Left lung (tissue), 10 donors: ENCODE results near the gene ADPRS. TPM values are rescaled to one million over a fixed set of nuclear protein-coding genes. Genes with fewer than 3 reads are reported as not detected.
A peak's percentile ranks its signal among the peaks of the same experiment; 100 is the strongest.

ENCODE experiments used
- ATAC-seq: fragments of 200-7000 bp; cut with Tn5 transposase; one replicate; pipeline ENCODE4 v1.9.1; 2020; ENCODE audit warnings: moderate library complexity
- DNase-seq, 4 donors: peaks; one replicate each; pipeline ENCODE4 v3.0.0-alpha.2; 2013 to 2020
- H3K27ac ChIP-seq, 2 donors: fragments of 200-600 bp; sonication (generic) in 1 of 2; one replicate each; pipeline versions ENCODE4 v1.5.0 to v1.8.0; 2020 to 2021
- H3K27me3 ChIP-seq, 2 donors: fragments of 200-600 bp; sonication (generic) in 1 of 2; one replicate each; pipeline versions ENCODE4 v1.5.0 to v1.8.0; 2020 to 2021
- H3K36me3 ChIP-seq, 2 donors: fragments of 200-600 bp; sonication (generic) in 1 of 2; one replicate each; pipeline versions ENCODE4 v1.5.0 to v1.8.0; 2020 to 2021
- H3K4me1 ChIP-seq, 2 donors: fragments of 200-600 bp; one replicate each; pipeline ENCODE4 v1.8.0; 2021
- H3K4me3 ChIP-seq, 2 donors: fragments of 200-600 bp; sonication (generic) in 1 of 2; one replicate each; pipeline versions ENCODE4 v1.5.0 to v1.8.0; 2020 to 2021; ENCODE audit warnings: mild to moderate bottlenecking in 1 of 2
- H3K9me3 ChIP-seq, 2 donors: fragments of 200-600 bp; sonication (generic) in 1 of 2; one replicate each; pipeline versions ENCODE4 v1.5.0 to v1.8.0; 2020 to 2021
- CTCF ChIP-seq, 2 donors: fragments of 200-600 bp; sonication (generic) in 1 of 2; IDR thresholded peaks; one replicate each; pipeline versions ENCODE4 v1.5.0 to v1.8.0; 2021; ENCODE audit warnings: antibody characterized with exemption in 2 of 2
- intact Hi-C, 2 donors: fragments of 100-400 bp; cut with DNase I; formaldehyde crosslinking; loops; one replicate each; pipeline versions ENCODE4 v1.11.2 to v1.14.2; 2022
- polyA plus RNA-seq, 6 donors: library from polyadenylated mRNA; unstranded; fragments of 120-200 nt; gene quantifications; one replicate each; pipeline ENCODE4 v1.2.1, GENCODE V29; 2013; ENCODE audit not compliant: insufficient read length in 6 of 6
- total RNA-seq, 2 donors: library from RNA; stranded (reverse); fragmentation: NEBNext Ultra II Directional; extraction: Animal tissue kit (Norgen Biotek cat#: 25700); gene quantifications; one replicate each; pipeline ENCODE4 v1.2.1, GENCODE V29; 2021
- donor health status: DM: no; HTN: yes; CAD: no.
- donor health status: DM: no; HTN: no; CAD: no.

ADPRS gene
- total and polyA plus RNA-seq, 8 donors, result 26.3 to 30.4 (median 28.4) TPM

GRCh38 chr1:36116901-36117300 is 28.2 kb downstream of the ADPRS start:
- Histone ChIP-seq H3K27ac (no peak overlapping the region), H3K9me3 (no peaks in the 10 kb centered on the region), H3K27me3 (no peaks in the 10 kb centered on the region), H3K36me3 (no peaks in the 10 kb centered on the region), H3K4me1 (peaks cover 5 to 23% of the 10 kb centered on the region in 2 donors), H3K4me3 (no peak overlapping the region)
- DNase-seq (no peak), ATAC-seq (no peak)
- intact Hi-C loops, result no loop called here
- TF ChIP-seq CTCF (IDR thresholded peaks at IDR 0.05), result no peak

DNA sequence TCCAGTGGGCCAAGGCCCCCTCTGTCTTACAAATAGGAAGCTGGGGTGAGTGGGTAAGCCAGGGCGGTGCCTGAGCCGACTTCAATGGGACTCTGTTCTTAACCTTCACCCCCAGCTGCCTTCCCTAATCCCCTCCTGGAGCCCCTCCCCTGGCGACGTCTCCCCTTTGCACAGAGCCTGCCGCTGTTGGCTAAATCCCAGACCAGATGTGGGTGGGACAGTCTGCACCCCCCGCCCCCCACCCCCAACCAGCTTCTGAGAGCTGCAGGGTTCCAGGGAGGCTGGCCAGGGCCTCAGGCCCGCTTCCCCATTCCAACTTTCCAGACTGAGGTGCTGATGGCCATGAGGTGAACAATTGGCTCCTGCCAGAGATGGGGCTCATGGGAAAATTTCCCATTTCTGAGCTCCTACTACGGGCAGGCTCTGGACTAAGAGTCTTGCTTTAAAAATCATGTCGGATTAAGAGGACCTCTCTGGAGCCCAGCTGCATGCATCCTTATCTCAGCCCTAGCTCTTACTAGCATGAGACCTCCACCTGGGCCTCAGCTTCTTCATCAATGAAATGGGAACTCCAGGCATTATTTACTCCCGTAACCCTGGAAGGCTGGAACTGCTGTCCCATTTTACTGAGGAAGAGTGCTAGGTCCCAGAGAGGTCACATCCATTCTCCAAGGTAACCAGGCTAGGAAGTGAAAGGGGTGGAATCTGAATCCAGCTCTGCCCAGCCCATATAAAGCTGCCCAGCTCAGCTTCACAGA is 29.9 kb downstream of the ADPRS start:
- intact Hi-C loops, result no loop called here
- no peak for TF ChIP-seq CTCF (IDR thresholded peaks at IDR 0.05)
- DNase-seq (no peak), ATAC-seq (no peak)
- H3K27me3 ChIP-seq, result peaks cover 0 to 7% of the 10 kb centered on the region in 2 donors
- peaks cover 5 to 40% of the 10 kb centered on the region in 2 donors for H3K4me1 ChIP-seq
- H3K4me3 ChIP-seq, result no peak overlapping the region
- H3K27ac ChIP-seq, result no peak overlapping the region
- no peaks in the 10 kb centered on the region for H3K9me3 ChIP-seq
- H3K36me3 ChIP-seq, result no peaks in the 10 kb centered on the region

- H3K4me1 ChIP-seq, result peaks cover 5 to 44% of the 10 kb centered on the region in 2 donors
- no peak overlapping the region for H3K27ac ChIP-seq
- DNase-seq (no peak), ATAC-seq (peak; percentile 23)
- TF ChIP-seq CTCF (IDR thresholded peaks at IDR 0.05), result no peak
- no peaks in the 10 kb centered on the region for H3K9me3 ChIP-seq
- peaks cover 0 to 15% of the 10 kb centered on the region in 2 donors for H3K27me3 ChIP-seq
- no peak overlapping the region for H3K4me3 ChIP-seq
- intact Hi-C loops, result no loop called here
- H3K36me3 ChIP-seq, result no peaks in the 10 kb centered on the region
Observed at GRCh38 chr1:36119456-36119855, 30.8 kb downstream of the ADPRS start.

- H3K27ac ChIP-seq, result peak overlapping the region; percentile 39 to 60
- H3K36me3 ChIP-seq, result no peaks in the 10 kb centered on the region
- peaks cover 0 to 31% of the 10 kb centered on the region in 2 donors for H3K27me3 ChIP-seq
- peaks cover 0 to 39% of the 10 kb centered on the region in 2 donors for H3K4me1 ChIP-seq
- TF ChIP-seq CTCF (IDR thresholded peaks at IDR 0.05), result no peak
- H3K4me3 ChIP-seq, result no peak overlapping the region
- intact Hi-C loops, result no loop called here
- no peak for DNase-seq
- no peak for ATAC-seq
- H3K9me3 ChIP-seq, result no peaks in the 10 kb centered on the region
Observed at GRCh38 chr1:36122062-36123030, 33.7 kb downstream of the ADPRS start.

DNA sequence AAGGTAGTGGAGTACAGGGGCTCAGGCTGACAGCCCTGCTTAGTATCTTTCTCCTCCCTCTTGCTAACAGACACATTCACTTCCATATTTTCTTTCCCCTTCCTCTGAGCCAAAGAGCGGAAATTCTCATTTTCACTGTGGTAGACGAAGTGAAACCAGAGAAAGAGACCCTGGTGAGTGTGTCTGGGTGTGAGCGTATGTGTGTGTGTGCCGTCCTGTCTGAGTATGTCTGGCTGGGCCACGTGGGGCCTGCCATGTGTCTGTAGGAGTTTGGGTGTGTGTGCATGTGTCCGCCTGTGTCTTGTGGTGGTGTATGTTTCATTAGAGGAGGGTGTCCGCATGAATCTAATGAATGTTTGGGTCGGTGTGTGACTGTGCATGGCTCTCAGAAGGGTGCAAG is 34.7 kb downstream of the ADPRS start:
- H3K27me3 ChIP-seq, result peaks cover 0 to 31% of the 10 kb centered on the region in 2 donors
- H3K27ac ChIP-seq, result peak overlapping the region in 1 of 2 donors; percentile 60
- intact Hi-C loops, result no loop called here
- H3K9me3 ChIP-seq, result no peaks in the 10 kb centered on the region
- TF ChIP-seq CTCF (IDR thresholded peaks at IDR 0.05), result no peak
- no peak for DNase-seq
- ATAC-seq, result peak; percentile 56
- no peaks in the 10 kb centered on the region for H3K36me3 ChIP-seq
- H3K4me3 ChIP-seq, result no peak overlapping the region
- peaks cover 0 to 39% of the 10 kb centered on the region in 2 donors for H3K4me1 ChIP-seq
